Jurkat, Clone E6-1 (cell line): ENCODE data around the gene USB1.
"Not testable (repeated sequence)": the region's sequence is repeated elsewhere in the genome, so short reads cannot be mapped to it uniquely, and the experiment has no call there.

Source experiments
- DNase-seq: peaks from one replicate; pipeline ENCODE4 v3.0.0-alpha.2; 2011; ENCODE audit warnings: low read depth, low spot score
- H3K4me3 ChIP-seq: 2 replicates; pipeline ENCODE4 v1.5.1; 2011; ENCODE audit warnings: mild to moderate bottlenecking, low read length, control low read depth, moderate library complexity

Gene USB1

GRCh38 chr16:57966986-57967385, 34.2 kb upstream of the USB1 start:
- no peak for DNase-seq
- no peak overlapping the region for H3K4me3 ChIP-seq

DNA sequence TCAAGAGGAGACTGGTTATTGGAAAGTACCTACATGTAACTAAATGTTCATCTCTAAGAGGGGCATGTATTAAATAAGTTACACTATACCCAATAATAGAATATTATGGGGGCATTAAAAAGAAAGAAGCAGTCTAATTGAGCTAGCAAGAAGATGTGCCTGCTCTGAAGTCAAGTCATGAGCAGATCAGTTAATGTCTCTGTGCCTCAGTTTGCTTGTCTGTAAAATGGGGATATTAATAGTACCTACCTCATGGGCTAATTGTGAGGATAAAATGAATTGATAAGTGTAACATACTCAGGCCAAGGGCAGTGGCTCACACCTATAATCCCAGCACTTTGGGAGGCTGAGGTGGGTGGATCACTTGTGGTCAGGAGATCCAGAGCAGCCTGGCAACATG, 33.3 kb upstream of the USB1 start:
- no peak for DNase-seq
- H3K4me3 ChIP-seq = no peak overlapping the region

- no peak overlapping the region for H3K4me3 ChIP-seq
- DNase-seq = no peak
Measured at GRCh38 chr16:57969451-57970123, 31.6 kb upstream of the USB1 start.

- no peak for DNase-seq
Measured at GRCh38 chr16:57970319-57970718, 30.9 kb upstream of the USB1 start.

DNA sequence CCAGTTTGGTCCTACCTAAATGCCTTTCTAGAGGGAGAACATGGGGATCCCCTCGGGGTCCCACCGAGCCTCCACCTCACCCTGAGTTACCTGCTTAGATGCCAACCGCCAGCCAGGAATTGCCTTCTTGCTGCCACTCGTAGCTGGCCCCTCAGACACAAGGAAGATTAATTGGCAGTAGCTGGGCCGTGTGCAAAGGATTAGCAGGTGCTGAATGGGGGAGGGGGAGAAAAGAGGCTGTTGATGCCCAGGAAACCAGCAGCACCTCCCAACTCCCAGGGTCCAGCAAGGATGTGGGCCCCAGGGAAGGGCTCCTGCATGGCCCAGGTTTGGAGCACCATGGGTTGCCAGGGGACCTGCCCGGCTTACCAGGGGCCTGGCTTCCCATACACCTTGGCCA, 30.2 kb upstream of the USB1 start, which contains the start of gene CNGB1:
CNGB1 (minus strand) TSS at position 159 of the 400 bp plus-strand sequence. CDS start 3,842 bp downstream, outside the sequence.
- no peak within 1 kb of the TSS for H3K4me3 ChIP-seq
- no peak for DNase-seq

More at GRCh38 chr16:57970319-57970718, 30.9 kb upstream of the USB1 start:
- no peak overlapping the region for H3K4me3 ChIP-seq

- no peak for DNase-seq
- H3K4me3 ChIP-seq = no peak overlapping the region
Measured at GRCh38 chr16:57971848-57972247, 29.4 kb upstream of the USB1 start.

DNA sequence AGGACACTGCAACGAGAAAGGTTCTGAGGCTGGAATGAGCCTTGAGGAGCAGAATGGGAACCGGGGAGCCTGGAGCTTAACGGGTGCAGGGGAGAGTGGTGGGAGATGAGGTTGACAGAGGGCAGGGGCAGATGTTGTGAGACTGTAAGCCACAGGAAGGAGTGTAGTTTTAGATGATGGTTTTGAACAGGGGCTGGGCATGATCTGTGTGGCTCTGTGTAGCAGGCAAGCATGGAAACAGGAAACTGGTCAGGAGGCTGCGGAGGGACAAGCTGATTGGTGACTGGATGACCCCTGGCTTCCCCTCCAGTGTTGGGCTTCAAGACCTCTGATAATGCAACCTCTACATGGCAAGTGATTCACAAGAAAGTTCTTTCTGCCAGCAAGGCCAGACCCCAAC, 28.9 kb upstream of the USB1 start:
- no peak overlapping the region for H3K4me3 ChIP-seq
- DNase-seq = peak; percentile 20

- DNase-seq = no peak
- H3K4me3 ChIP-seq = no peak overlapping the region
Measured at GRCh38 chr16:57976331-57976796, 24.8 kb upstream of the USB1 start.

DNA sequence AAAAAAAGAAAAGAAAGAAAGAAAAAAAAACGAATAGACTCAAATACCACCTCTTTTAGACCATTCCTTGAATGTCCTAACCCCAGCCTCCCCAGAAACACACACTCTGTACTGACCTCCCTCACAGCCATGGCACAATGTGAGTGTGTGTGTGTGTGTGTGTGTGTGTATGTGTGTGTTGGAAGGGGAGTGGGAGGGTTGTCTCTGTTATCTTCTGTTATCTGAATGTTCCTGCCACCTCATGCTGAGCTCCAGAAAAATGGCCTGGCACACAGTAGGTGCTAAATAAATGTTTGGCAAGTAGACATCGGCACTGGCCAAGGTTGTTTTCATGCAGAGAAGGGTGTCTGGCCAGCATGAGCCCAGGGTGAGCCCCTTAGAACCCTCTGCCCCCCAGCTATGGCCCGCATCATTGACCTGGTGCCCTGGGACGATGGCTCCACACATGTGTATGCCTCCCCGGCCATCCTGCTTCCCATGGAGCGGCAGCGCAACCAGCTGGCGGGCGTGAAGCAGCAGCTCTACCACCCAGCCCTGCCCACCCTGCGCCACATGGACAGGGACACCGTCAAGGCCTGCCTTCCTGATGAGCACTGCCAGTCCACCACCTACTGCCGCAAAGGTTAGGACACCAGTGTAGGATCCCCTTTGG, 23.7 kb upstream of the USB1 start:
- DNase-seq = no peak
- no peak overlapping the region for H3K4me3 ChIP-seq

DNA sequence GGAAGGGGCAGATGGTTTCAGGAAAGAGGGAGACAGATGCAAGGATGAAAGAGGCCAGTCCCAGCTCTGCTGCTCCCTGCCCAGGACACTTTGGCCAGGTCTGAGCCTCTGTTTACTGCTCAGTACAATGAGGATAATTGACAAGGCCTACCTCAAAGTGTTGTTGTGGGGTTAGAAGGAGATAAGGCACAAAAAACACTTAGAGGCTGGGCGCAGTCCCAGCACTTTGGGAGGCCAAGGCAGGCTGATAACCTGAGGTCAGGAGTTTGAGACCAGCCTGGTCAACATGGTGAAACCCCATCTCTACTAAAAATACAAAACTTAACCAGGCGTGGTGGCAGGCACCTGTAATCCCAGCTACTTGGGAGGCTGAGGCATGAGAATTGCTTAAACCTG, 23.1 kb upstream of the USB1 start:
- not testable (repeated sequence) for DNase-seq, H3K4me3 ChIP-seq

DNA sequence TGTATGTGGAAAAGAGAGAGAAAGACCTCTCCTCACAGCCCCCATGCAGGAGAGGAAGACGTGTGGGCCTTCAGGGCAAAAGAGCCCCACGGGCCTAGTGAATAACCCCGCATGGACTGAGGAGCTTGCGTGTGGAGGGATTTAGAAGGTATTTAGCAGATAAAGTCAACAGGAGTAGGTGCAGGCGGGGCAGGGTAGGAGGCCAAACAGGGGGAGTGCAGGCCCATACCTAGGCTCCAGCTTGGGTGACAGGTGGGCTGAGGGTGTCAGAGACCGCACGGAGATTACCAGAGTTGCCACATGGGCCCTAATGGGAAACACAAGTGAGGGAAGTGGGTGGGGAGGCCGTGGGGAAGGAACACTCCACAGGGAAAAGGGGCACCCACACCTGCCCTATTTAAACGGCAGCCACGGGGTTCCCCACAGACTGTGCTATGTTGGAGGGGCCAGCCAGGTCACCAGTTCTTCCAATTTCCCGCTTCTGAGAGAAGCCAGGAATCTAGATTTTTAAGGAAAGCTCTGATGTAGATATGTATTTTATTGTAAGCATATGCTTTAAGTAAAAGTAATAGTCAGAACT, 22.1 kb upstream of the USB1 start:
- no peak overlapping the region for H3K4me3 ChIP-seq
- no peak for DNase-seq

GRCh38 chr16:57981636-57982035, 19.6 kb upstream of the USB1 start:
- no peak overlapping the region for H3K4me3 ChIP-seq
- no peak for DNase-seq

- no peak for DNase-seq
Measured at GRCh38 chr16:57982385-57982784, 18.8 kb upstream of the USB1 start.

GRCh38 chr16:57984443-57985203, 16.6 kb upstream of the USB1 start:
- H3K4me3 ChIP-seq = no peak overlapping the region
- no peak for DNase-seq

More at GRCh38 chr16:57982385-57982784, 18.8 kb upstream of the USB1 start:
- H3K4me3 ChIP-seq = no peak overlapping the region

GRCh38 chr16:57985204-57986181, 15.7 kb upstream of the USB1 start:
- no peak overlapping the region for H3K4me3 ChIP-seq
- DNase-seq = no peak

DNA sequence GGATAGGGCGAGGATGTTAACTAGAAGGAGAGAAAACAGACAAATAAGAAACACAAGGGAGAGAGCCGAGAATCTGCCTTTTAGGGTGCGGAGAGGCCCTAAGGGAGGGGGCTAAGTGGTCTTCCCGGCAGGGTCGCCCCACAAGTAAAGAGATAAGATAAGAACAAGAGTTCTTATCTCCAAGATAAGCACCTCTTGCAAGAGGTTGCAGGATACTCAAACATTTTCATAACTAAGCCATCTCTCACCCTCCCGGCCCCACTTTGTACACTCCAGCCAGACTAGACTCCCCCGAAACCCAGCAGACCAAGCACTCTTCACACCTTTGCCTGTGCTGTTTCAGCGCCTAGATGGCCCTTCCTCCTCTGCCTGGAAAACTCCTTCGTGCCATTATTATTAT, 15.0 kb upstream of the USB1 start:
- DNase-seq = no peak

GRCh38 chr16:57987441-57988177, 13.6 kb upstream of the USB1 start:
- no peak for DNase-seq

More for the DNA sequence above, 15.0 kb upstream of the USB1 start:
- H3K4me3 ChIP-seq = no peak overlapping the region

DNA sequence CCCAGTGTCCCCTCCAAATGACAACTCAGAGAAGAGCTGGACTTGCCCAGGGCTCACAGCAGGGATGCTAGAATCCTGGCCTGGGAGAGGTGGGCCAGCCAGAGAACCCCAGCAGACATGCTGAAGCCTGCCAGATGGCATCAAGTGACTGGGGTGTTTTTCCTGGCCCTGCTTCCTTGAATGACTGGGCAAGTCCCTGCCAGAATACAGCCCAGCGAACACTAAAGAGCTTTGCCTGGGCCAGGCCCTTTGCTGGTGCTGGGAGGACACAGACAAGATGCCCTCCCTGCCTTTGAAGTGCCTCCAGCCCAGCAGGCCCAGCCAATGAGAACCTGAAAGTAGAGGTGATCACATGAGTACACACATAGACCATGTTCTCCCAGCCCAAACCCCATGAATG, 12.3 kb upstream of the USB1 start:
- H3K4me3 ChIP-seq = no peak overlapping the region
- DNase-seq = no peak

More at GRCh38 chr16:57987441-57988177, 13.6 kb upstream of the USB1 start:
- H3K4me3 ChIP-seq = no peak overlapping the region
